Endothelial cell of umbilical vein (primary cell): ENCODE measurements around the gene RGS7.

Source experiments
- EZH2 ChIP-seq: IDR thresholded peaks from 2 replicates; pipeline ENCODE4 v1.6.1; 2012; ENCODE audit warnings: borderline replicate concordance, low read depth, mild to moderate bottlenecking, moderate library complexity, low read length, inconsistent platforms; ENCODE audit not compliant: severe bottlenecking
- FOS ChIP-seq: IDR thresholded peaks from 2 replicates; pipeline ENCODE4 v1.6.1; 2011; ENCODE audit warnings: mild to moderate bottlenecking, low read length, moderate library complexity, borderline replicate concordance; ENCODE audit not compliant: insufficient read depth
- MYC ChIP-seq: IDR thresholded peaks from one replicate; pipeline ENCODE4 v1.6.1; 2011; ENCODE audit warnings: mild to moderate bottlenecking, low read depth, low read length
- POLR2A ChIP-seq: IDR thresholded peaks from 2 replicates; pipeline ENCODE4 v1.6.1; 2012; ENCODE audit warnings: low read depth, mild to moderate bottlenecking, control low read depth, low read length
- POLR2AphosphoS5 ChIP-seq: IDR thresholded peaks from 2 replicates; pipeline ENCODE4 v1.6.1; 2012; ENCODE audit warnings: low read depth, mild to moderate bottlenecking, control low read depth, low read length, moderate library complexity; ENCODE audit not compliant: insufficient read depth
- TF ChIP-seq, protein P1 (sequence below), 2 donors: IDR thresholded peaks; 1 replicate in 1 of 2; 2 replicates in 1 of 2; pipeline ENCODE4 v1.5.1; 2011; ENCODE audit warnings: low read length in 2 of 2, mild to moderate bottlenecking in 2 of 2, moderate library complexity in 2 of 2, control low read depth in 1 of 2, inconsistent platforms in 1 of 2, low read depth in 1 of 2; ENCODE audit not compliant: insufficient read depth in 1 of 2; ENCODE audit errors: extremely low read depth in 1 of 2
- TF ChIP-seq, protein P2 (sequence below): IDR thresholded peaks from 2 replicates; pipeline ENCODE4 v1.6.1; 2011; ENCODE audit not compliant: insufficient read depth, insufficient read length

DNA sequence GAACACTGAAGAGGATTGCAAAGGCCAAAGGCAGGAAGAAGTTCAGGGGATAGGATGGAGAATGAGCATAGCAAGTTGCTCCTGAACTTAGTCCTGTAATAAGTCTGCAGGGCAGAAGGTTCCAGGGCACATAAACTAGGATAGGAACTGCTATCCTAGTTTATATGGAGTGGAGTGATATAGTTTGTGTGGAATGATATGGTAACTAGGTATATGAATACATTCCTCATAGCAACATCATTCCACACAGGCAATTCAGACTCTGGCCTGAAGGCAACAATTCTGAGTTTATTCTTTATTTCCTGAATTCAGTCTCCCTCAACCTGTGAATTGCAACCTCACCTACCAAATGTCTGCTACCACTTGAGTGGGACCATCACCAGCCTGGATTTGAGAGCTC, 590.2 kb downstream of the RGS7 start:
- TF ChIP-seq, protein P1, sequence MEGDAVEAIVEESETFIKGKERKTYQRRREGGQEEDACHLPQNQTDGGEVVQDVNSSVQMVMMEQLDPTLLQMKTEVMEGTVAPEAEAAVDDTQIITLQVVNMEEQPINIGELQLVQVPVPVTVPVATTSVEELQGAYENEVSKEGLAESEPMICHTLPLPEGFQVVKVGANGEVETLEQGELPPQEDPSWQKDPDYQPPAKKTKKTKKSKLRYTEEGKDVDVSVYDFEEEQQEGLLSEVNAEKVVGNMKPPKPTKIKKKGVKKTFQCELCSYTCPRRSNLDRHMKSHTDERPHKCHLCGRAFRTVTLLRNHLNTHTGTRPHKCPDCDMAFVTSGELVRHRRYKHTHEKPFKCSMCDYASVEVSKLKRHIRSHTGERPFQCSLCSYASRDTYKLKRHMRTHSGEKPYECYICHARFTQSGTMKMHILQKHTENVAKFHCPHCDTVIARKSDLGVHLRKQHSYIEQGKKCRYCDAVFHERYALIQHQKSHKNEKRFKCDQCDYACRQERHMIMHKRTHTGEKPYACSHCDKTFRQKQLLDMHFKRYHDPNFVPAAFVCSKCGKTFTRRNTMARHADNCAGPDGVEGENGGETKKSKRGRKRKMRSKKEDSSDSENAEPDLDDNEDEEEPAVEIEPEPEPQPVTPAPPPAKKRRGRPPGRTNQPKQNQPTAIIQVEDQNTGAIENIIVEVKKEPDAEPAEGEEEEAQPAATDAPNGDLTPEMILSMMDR (IDR thresholded peaks at IDR 0.05; ENCODE audit: extremely low read depth in 1 of 2, insufficient read depth in 1 of 2, low read depth in 1 of 2, low read length in 2 of 2) = no peak
- no peak for TF ChIP-seq EZH2
- TF ChIP-seq, protein P2, sequence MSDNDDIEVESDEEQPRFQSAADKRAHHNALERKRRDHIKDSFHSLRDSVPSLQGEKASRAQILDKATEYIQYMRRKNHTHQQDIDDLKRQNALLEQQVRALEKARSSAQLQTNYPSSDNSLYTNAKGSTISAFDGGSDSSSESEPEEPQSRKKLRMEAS = no peak
- TF ChIP-seq FOS = no peak
- TF ChIP-seq POLR2A = no peak
- no peak for TF ChIP-seq POLR2AphosphoS5
- TF ChIP-seq MYC = no peak
